UCSD-AML1 (cell line): ENCODE results near the gene PTX4.

Experiments
- DNase-seq: peaks from one replicate; lab custom pipeline; 2025; ENCODE audit not compliant: unreplicated experiment; lab: John Stamatoyannopoulos, UW

Gene PTX4

DNA sequence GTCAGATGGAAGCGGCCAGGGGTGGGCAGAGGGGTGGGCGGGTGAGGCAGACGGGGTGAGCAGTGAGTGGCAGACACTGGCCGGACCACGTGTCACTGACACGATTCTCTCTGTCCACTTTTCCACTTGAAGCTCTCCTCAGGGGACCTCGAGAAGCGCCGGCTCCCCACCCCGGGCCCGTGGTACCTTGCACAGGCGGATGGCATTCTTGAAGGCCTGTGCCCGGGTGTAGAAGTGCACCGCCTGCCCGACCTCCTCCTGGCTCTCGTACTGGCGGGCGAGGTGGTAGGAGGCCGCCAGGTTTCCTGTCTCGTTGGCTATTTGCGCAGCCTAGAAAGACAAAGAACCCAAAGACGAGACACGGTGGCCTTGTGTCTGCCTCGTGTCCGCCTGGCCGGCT is 35.6 kb upstream of the PTX4 start:
- DNase-seq = no peak

DNA sequence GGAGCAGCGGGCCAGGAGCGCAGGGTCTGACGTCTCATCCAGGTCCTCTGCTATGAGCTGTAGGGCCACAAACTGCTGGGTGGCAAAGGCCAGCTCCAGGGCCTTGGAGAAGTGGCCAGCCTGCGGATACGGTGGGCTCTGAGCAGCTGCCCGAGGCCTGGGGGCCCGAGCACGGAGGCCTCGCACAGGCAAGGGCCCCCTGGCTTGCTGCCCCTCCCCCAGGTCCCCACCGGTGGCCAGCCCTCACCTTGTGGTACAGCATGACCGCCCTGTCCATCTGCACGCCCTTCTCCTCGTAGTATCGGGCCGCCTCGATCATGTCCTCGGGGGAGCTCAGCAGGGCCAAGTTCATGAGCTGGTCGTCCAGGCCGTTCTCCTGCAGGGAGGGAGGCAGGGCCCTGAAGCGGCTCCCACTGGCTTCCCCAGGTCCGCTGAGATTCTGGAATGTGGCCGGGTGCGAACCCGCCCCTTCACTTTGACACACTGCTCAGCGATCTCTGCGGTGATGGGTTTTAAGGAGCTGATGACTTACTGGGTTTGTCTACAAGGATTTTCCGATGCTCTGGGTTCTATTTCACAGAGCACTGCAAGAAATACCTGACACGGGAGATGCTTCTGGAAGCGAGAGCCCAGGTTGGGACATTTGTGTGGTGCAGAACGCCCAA is 35.0 kb upstream of the PTX4 start:
- no peak for DNase-seq

DNA sequence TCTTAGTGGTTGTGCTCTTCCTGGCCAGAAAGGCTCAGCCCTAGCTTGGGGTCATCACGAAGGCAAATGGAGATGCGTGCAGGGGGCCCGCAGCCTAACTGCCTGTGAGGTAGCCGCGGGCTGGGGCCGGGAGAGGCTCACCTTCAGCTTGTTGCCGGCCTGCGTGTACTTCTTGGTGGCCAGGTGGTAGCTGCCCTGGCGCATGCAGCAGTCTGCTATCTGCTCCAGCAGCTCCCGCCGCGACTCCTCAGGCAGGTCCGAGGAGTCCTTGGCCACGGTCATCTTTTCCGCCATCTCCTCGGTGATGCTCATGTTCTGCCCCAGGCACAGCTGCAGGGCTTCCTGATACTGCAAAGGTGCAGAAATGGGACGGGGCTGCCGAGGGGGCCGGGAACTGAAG is 31.7 kb upstream of the PTX4 start:
- DNase-seq = no peak

DNA sequence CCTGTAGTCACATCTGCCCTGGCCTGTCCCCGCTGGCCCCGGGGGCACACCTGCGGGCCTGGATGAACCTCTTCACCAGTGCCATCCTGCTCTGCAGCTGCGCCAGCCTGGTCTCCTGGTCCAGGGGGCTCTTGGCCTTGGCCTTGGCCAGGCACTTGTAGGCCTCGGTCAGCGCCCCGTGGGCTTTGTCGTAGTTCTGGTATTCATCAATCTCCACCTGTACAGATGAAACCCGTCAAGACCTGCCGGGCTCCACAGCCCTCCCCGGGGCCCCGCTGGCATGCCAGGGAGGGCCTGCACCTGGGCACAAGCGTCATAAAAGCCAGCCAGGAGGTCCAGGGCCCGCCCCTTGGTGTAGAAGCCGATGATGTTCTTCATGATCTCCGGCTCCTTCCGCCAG is 31.1 kb upstream of the PTX4 start:
- DNase-seq = no peak

DNA sequence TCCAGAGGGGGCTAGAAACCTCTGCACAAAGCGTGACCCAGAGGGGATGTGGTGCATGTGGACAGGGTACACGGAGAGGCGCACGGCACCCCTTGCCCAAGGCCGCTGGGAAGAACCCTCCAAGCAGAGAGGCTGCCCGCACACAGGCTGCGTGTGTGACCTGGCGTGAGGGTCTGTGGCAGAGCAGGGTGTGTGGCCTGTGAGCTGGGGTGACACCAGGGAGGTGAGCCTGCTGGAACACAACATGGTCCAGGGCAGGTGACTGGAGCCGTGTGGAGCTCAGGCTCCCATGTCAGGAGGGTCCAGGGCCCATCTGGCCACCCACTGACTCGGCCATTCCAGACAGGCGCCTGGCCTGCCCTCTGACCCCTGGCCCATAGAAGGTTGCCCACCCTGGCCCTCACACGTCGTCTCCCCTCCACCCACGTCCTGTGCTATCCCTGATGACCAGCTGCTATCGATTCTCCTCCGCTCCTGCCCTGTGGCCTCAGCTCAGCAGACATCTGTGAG is 29.9 kb upstream of the PTX4 start:
- no peak for DNase-seq

DNA sequence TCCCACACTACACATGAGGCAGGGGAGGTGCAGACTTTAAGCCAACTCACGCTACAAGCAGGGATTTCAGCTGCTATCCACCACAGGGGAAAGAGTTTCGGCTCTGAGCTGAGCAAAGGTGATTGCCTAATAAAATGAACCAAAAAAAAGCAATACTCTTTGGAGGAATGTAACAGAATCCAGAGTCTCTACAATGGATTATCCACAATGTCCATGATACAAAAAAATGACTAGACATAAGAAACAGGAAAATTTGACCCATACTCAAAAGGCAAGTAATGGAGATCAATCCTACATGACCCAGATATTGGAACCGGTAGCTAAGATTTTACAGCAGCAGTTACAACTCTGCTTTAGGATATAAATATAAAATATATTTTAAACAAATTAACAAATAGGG is 25.8 kb upstream of the PTX4 start:
- DNase-seq = no peak

DNA sequence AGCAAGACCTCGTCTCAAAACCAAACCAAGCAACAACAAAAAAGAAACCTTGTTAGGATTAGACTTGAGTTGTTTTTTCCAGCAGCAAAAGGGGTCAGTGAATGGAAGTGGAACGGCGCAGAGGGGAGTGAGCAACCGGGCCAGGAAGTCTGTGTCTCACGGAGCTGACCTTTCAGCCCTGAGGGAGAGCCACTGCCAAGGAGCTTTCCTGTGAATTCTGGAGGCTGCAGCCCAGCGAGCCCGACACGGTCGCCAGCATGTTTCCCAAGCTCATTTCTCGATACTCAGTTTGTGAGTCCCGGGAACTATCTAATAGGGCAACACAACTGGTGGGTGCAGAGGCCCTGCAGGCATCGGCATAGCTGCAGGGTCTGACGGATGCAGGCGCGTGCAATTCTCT is 24.0 kb upstream of the PTX4 start:
- DNase-seq = no peak

DNA sequence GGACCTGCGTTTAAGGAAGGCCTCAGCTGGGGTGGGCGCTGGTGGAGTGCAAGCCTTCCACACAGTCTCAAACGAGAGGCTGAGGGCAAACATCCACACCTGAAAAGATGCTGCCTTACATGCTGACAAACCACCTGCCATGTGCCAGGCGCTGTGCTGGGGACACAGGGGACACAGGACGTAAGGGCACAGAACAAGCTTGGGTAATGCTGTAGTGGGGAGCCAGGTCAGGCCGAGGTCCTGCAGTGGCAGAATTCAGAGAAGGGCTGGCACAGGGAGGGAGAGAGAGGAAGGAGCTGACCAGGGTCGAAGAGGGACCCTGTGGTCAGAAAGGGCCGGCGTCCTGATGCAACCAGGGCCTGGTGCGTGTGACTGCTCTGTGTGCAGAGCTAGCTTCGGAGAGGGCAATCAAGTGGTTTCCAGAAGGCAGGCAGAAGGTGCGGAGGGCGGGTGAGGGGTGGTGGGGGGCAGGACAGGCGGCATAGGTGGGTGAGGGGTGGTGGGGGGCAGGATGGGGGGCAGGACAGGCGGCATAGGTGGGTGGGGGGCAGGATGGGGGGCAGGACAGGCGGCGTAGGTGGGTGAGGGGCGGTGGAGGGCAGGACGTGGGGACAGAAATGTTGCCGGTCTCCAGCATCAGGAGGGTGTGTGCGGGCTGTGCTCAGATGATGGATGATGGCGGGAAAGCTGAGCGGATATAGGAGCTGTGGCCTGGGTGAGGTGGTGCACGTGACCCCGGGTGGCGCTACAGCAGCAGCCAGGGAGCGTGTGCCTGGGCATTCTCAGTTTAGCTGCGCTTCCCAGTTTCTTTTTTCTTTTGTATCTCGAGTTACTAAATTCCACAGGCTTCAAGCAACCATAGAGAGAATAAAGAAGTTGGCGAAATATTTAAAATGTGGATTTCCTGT is 23.2 kb upstream of the PTX4 start:
- no peak for DNase-seq

DNA sequence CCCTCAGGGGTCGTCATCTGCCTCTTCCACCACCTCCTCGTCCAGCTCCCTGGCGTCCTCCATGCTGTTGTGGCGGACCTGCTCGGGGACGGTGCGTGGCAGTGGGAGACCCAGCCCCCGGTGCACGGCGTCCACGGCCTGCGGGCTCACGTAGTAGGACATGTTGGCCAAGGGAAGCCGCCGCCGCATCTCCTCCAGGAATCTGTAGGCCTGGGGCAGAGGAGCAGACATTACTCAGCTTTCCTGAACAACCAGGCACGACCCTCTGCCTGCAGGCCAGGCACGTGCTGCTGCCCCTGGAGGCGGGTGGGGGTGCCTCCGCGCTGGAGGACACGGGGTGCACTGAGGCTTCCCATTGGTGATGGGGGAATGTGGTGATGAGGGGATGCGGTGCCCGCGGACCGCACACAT is 22.2 kb upstream of the PTX4 start:
- DNase-seq = no peak

DNA sequence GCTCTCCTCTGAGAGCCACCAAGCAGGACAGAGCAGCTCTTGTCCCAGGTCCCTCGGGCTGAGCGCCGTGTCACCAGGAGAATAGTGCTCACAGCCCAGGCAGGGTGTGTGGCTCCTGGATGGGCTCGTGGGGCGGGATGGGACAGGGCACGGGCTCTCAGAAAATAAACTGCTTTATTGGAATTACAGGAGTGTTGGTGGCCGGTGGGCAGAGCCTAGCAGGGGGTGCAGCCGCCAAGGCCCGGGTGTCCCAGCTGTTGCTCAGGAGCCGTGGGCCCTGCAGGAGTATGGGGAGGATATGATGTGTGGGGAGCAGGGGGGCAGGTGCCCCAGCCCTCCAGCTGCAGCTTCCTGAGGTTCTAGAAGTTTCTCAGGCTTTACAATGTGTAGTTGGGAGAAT is 21.5 kb upstream of the PTX4 start:
- no peak for DNase-seq

DNA sequence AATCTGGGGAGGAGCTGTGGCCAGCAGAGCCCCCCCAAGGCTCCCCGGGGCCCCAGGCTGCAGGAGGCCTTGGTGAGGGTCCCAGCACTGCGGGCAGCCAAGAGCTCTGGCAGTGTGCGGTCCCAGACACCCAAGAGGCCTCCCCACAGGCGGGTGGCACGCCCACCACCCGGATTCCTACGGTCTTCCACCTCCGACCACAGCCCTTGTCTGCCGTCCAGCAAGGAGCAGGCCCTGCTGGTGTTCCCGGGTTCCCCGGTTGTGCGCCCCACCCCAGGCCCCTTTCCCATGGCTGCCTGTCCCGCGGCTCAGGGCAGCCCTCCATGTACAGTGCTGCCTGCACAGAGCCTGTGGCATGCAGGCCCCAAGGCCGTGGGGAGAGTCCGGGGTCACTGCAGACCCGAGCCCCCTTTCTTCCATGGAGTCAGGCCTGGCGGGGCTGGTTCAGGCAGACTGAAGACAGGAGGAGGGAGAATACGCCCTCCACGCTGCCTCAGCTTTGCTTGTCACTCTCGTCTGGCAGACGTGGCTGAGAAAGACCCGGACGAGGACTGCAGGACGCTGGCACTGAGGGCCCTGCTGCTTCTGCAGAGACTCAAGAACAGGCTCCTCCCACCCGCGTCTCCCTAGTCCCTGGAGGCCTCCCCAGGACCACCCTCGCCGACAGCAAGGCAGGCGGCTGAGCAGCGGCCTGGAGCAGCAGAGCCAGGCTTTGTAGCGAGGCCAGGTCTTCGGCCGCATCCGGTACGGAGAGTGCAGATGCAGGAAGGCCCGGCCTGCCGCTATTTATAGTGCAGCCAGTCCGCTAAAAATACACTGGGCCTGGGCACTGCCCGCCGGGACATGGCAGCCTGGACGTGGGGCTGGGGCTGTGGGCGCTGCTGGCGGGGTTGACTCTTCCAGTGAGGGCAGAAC is 20.8 kb upstream of the PTX4 start:
- no peak for DNase-seq

DNA sequence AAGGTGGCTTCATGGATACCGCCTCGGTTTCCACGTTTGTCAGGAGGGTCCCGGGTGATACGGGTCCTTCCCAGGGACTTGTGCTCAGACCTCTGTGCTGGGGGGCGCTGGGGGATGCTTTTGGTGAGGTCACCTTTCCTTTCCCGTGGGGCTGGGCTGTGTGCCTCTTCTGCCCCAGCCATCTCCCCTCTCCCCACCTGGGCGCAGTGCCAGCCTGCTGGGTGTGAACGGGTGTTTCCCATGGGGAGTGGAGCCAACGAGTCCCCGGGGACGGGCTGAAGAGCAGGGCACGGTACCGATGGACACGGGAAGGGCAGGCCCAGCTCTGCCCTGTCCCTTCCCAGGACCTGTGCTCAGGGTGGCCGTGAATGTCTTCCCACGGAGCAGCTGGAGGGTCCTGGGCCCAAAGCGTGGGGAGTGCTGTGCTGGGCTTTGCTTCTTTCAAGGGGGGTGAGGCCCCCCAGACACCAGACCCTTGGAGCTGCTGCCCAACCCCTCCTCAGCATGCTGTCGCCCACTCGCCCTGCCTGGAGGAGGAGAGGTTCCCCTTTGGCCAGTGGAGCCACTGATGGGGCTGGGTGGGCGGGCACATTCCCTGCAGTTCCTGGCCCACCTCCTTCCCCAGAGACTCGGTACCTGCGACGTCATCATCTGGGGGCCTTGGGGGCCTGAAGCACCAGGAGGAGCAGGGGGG is 19.9 kb upstream of the PTX4 start:
- DNase-seq = no peak

DNA sequence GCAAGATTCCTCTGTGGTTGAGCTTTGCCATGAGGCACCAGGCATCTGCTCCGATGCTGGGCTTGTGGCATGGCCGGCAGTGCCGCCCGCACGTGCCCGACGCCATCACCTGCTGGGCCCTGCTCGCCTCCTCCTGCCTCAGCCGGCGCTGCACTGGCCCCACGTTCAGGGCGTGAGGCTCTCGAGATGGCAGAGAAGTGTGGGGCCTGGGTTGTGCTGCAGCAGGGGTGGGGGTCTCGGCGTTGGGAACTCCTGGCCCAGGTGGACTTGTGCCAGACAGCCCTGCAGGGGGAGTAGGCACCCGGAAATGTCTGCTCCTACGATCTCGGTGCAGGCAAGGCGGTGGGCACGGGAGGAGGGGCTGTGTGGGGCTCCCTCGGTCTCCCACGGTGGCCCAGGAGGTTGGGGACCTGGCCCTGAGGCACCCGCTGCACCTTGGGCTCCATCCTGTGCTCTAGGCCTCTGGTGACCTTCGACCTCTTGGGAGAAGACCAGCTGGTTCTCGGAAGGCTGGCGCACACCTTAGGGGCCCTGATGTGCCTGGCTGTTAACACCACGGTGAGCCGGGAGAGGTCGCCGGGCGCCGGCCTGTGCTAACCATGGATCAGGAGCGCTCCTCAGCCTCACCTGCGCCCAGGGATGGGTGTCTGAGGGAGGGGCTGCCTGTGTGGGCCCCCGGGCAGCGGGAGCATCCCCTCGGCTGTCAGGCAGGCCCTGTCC is 17.9 kb upstream of the PTX4 start:
- no peak for DNase-seq

DNA sequence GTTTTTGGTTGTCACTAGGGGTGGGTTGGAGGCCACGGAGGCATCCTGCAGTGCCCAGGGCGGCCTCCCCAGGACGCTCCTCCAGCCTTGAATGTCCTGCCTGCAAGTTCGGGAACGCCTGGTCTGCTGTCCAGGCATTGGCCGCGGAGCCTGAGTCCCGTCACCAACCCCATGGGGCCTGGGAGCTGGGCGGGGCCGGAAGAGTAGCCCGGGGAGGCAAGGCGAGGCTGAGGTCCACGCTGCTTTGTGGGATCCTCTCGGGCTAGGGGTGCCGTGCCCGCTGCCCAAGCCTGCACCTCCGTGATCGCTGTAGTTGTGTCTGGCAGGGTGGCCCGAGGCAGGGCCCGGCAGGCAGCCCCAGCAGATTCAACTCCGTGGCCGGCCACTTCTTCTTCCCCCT is 17.2 kb upstream of the PTX4 start:
- no peak for DNase-seq

DNA sequence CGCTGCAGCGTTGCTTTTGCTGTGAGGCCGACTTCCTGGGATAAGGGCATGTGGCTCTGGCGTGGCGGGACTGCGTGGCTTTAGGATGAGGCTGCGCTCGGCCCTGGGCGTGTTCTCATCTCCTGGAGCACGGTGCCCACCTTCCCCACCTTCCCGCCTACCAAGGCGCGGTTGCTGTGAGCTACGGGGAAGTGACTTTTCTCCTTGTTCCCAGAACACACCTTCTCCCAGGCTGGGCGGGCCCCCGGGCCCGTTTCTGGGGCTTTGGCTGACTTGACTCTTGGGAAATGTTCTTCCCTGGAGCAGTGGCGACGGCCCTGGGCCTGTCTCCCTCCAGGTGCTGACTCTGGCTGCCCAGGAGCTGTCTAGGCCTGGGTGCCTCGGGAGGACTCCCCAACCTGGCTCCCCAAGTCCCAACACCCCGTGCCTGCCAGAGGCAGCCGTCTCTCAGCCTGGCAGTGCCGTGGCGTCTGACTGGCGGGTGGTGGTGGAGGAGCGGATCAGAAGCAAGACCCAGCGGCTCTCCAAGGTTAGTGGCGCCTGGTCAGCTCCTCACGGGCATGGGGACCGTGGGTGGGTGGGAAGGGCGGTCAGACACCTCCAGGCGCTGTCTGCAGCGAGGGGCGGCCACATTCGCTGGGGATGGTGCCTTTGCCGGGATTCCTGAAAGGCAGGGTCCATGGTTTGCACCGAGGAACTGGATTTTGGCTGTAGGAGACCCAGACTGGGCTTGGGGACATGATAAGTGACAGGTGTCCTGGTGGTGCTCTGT is 16.5 kb upstream of the PTX4 start:
- DNase-seq = no peak

DNA sequence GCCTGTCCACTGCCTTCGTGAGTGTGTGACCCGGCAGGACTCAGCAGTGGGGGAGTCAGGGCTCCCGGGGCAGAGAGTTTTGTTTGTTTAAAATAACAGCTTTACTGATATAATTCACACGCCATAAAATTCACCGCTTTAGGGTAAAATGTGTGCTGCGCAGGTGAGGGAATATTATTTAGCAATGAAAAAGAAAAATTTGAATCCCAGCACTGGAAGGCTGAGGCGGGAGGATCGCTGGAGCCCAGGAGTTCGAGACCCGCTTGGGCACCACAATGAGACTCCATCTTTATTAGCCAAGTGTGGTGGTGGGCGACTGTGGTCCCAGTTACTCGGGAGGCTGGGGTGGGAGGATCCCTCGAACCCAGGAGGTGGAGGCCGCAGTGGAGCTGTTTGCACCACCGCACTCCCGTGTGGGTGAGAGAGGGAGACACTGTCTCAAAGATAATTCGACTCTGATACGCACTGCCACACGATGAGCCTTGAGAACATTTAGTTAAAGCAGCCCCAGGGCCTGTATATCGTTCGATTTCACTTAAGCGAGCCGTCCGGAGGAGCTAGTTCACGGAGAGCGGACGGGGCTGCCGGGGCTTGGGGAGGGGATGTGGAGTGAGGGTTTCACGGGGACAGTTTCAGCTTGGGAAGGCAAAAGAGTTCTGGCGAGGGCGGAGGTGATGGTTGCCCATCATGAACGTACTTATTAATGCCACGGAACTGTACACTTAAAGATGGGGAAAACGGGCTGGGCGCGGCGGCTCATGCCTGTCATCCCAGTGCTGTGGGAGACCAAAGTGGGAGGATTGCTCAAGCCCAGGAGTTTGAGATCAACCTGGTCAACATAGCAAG is 14.6 kb upstream of the PTX4 start:
- DNase-seq = no peak

DNA sequence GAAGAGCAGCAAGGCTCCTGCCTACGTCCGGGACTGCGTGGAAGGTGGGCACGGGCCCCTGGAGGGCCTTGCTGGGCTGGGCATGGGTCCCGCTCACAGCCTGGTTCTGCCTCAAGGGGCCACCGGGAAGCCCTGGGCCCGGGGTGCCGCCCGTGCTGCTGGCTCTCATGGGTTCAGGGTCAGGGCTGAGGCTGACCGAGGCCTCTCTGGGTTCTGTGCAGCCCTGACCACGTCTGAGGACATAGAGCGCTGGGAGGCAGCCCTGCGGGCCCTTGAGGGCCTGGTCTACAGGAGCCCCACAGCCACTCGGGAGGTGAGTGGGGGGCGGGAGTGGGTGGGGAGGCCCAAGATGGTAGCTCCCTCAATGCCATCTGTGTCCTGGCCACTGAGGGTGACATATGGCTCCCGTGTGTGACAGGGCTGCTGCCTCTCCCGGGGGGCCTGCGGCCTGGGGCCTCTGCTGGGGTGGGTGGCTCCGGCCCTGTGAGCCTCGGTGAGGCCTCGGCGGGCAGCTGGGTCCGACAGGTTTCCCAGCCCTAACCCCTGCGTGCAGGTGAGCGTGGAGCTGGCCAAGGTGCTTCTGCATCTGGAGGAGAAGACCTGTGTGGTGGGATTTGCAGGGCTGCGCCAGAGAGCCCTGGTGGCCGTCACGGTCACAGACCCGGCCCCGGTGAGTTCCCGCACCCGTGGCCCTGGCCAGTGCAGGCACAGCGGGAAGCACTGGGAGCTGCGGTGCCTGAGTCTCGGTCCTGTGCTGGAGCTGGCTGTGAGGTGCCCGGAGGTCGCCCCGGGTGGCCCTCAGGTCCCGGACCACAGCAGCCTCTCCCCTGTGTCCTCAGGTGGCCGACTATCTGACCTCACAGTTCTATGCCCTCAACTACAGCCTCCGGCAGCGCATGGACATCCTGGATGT is 13.6 kb upstream of the PTX4 start:
- no peak for DNase-seq
